Stimulated activated CD4-positive, alpha-beta T cell treated with anti-CD3 and anti-CD28 coated beads, TNF-alpha, amount 100 ng/mL, for 48 hours (primary cell): ENCODE measurements around the gene CTDP1.

Experiments used
- DNase-seq, 3 donors: peaks; one replicate each; pipeline ENCODE4 v3.0.0-alpha.2; 2020; ENCODE audit warnings: low read depth in 3 of 3

The CTDP1 gene

DNA sequence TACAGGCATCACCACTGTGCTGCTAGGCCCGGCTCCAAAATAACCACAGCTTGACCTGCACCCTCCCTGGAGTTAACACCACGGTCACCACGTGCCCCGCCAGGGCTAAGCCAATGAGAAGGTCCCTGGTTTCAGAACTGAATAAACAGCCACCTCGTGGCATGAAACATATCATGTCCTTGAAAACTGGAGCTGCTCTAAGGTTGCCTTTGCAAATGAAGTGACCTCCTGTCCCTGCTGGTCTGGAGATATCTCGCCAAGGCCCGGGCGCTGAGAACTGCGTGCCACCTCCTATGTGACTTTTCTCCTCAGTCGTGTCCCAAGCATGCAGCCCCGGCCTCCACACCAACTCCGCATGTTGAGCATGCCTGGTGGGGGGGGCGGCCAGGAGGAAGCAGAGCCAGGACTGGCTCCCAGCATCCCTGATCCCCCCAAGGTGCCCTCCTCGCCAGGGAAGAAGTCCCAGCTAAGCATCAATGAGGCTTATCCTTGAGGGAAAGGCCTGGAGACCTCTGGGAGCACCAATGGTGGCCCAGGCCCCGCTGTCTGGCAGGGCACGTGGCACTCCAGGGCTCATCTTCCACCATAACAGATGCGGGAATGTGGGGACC is 101.8 kb downstream of the CTDP1 start:
- no peak for DNase-seq

DNA sequence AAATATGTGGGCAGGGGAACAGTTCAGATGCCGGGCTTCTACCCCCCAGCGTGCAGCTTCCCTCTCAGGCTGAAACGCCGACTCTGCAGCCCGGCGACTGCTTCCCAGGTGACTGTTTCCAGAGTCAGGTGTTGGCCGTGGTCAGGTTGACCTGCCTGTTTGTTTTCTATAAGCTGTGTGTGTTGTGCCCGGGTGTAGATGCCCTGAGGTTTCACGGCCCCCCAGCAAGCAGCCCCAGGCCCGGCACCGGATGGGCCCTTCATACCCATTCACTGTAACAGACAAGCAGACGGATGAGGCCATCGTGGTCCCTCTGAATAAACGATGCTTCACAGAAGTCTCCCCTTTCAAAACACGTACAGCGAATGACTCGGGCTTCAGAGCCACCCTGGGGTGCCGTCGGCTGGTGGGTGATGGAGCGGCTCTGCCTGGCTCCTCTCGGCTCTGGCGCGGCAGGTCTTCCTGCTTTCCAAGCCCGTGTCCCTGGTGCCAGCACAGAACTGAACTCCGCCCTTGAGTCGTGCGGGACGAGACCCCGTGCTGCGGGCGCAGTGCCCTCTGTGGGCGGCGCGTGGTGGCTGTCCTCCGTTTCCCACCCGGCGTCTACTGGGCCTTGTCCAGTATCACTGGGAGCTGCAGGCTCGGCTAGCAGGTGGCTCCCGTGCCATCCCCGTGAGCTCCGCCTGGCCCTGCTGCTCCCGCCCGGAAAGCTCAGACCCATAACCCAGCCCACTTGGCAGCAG is 103.1 kb downstream of the CTDP1 start:
- no peak for DNase-seq

DNA sequence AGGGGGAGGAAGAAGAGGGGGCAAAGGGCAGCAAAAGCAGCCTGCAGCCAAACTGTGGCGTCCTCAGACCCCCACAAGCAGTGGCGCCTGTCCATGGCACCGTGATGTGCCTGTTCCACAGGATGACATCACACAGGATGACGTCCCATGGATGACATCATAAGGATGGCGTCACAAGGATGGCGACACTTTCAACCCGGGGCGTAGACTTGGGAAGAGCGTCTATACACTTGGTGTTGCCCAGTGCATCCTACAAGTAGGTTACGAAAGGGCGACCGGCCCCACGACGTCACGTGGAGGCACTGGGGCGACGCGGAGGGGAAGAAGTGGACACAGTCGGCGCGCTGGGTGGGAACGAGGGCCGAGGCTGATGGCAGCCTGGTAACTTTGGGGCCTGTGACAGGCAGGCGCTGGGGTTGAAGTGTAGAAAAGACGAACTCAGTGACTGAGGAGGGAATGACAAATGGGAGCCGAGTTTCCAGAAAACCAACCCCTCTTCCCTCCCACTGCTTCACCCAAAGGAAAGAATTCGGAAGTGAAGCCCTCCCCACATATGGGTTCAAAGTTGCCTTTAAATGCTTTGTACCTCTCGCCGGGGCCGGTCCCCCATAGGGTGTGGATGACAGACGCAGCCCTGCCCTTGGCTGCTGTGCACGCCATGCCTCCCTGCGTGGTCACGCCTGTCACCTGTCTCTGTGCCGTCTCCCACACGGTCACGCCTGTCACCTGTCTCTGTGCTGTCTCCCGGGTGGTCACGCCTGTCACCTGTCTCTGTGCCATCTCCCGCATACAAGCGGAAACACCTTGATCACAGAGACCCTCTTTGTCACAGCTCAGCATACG is 104.7 kb downstream of the CTDP1 start:
- no peak for DNase-seq

DNA sequence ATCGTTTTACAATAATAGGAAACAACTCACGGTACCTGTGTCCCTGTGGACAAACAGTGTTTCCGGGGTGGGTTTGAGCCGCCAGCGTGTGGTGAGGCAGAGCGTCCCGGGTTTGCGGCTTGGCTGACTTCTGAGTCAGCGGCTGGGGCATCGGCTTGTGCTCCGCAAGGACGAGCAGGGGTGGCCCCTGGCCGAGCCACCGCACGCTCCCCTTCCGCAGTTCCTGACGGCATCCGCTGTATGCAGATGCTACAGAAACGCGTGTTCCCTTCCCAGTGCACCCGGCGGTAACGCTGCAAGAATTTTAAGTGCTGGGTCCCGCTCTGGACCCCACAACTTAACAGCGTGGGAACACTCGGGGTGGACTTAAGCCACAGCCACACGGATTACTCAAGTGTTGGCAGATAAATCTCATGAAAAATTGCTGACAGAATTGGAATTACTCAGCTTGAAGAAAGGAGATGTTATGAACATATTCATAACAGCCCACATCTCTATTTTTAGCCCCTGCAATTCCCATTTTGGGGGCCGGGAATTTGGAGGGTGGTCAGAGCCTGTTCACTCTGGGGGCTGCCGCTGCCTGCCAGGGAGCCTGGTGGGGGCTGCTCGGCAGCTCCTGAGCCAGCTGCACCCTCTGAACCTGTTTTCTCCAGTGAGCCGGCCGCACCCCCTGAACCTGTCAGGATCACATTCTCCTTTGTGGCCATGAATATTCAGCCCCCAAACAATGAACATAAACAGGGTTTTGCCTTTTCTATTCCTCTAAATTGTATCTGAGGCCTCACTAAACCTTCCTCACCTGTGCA is 105.6 kb downstream of the CTDP1 start:
- no peak for DNase-seq

DNA sequence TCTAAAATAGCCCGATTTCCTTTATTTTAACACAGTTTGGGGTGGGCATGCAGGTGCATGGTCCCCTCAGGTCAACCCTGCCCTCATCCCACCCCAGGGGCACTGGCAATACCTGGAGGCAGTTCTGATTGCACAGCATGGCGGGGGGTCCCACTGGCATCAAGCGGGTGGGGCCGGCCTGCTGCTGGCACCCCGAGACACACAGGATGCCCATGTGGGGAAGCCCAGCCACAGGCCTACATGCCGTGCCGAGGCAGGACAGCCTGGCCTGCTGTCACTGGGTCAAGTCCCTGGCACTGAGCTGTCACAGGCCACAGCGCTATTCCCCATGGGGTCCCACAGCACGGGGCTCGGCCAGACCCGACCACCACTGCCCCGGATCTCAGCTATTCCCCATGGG is 106.2 kb downstream of the CTDP1 start:
- no peak for DNase-seq

DNA sequence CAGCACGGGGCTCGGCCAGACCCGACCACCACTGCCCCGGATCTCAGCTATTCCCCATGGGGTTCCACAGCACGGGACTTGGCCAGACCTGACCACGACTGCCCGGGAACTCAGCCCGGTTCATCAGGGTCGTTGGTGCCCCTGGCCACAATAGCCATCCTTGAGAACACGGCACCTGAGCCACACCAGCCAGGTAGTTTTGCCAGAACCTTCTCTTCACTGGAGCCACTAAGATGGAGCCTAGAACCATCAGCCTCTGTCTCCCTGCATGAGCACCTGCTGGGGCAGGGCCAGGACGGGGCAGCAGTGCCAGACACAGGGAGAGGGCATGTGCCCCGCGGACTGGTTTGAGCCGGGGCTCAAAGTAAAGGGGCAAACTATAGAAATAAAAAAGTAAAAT is 106.7 kb downstream of the CTDP1 start:
- no peak for DNase-seq

DNA sequence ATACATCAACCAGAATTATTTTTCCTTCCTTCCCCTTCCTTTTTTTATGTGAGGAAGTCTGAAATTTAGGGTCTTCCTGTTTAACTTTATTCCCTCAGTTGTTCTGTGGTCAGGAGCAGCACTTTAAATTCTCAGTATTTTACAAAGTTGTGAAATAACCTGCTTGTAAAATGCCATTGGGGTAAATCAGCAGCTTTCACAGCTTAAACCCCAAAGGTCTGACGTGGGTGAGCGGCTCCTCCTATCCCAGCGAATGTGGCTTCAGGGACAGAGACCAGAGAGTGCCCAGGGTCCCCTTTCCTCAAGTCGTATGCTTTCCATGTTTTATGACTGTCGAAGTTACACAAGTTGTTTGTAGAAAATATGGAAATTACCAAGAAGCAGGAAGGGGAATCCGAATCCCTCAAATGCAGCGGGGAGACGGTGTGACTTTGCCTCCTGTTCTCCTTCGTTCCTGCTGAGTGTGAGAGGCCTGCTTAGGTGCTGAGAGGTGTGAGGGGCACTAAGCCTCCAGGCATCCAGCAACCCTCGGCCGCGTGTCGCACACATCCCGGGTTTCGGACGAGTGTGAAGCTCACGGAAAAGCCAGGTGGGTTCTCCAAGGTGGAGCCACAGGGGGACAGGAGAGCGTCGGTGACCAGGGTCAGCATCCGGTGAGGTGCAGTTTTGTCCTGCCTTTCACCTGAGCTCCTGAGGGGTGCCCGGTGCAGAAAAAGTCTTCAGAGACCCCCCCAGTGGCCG is 107.4 kb downstream of the CTDP1 start:
- DNase-seq: no peak

DNA sequence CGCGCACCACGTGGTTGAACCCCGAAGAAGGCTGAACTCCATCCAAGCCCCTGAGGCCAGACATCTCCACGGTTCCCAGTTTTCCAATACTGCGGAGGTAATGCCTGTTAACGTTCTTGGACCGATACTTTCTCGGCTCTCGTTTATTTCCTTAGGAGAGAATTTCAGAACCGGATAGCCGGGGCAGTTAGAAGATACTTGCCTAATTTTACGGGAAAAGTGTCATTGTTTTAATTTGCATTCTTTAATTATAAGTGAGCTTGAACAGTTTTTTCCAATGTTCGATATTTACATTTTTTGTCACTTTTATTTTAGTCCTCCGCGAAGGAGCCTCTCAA is 107.9 kb downstream of the CTDP1 start:
- no peak for DNase-seq

DNA sequence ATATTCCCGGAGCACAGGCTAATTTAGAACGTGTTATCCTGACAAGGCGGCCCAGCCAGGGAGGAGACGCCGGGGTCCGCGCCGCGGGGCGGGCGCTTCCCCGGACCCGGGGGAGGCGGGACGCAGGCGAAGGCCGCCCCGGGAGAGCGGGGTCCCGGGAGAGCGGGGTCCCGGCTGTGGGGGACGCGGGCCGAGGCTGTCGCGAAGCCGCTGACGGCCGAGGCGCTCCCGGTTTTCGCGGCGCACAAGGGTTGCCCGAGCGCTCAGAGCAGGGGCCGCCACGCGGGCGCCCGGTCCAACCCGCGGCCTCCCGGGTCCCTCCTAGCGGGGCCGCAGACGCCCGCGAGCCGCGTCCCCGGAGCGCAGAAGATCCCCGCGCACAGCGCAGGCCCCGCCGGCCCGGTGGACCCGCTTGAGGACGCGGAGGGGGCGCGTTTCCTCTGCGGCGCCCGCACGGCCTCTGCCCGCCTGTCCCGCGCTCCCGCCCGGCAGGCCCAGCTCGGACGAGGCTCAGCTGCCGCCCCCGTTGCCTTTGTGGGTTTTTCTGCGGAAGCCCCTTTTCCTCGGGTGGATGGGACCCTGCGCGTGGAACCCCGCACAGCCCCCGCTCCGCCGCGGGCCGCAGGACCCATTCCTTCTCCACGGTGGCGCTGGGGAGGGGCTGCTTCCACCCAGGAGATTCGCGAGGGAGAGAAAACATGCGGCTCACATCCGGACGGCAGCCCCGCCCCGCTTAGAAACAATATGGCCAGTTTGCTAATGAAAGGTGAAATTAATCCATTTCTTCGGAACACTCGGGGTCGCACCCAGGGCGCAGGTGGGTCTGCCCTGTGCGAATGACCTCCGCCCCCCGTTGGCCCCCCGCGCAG is 108.5 kb downstream of the CTDP1 start:
- DNase-seq: no peak

DNA sequence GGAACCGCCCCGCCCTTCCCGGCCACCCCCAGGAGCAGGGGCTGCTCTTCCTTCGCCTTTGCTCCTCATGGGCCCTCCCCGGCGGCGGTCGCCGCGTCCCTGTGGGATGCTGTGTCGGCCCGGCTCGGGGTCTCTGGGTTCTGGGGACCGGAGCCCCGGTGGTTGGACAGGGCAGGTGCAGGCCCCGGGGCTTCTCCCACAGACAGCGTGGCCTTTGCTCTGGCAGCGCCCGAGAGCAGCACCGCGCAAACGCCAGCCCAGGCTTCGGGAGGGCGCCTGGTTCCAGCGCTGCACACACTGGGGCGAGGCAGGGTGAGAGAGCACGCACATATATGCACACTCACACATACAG is 109.1 kb downstream of the CTDP1 start:
- no peak for DNase-seq

DNA sequence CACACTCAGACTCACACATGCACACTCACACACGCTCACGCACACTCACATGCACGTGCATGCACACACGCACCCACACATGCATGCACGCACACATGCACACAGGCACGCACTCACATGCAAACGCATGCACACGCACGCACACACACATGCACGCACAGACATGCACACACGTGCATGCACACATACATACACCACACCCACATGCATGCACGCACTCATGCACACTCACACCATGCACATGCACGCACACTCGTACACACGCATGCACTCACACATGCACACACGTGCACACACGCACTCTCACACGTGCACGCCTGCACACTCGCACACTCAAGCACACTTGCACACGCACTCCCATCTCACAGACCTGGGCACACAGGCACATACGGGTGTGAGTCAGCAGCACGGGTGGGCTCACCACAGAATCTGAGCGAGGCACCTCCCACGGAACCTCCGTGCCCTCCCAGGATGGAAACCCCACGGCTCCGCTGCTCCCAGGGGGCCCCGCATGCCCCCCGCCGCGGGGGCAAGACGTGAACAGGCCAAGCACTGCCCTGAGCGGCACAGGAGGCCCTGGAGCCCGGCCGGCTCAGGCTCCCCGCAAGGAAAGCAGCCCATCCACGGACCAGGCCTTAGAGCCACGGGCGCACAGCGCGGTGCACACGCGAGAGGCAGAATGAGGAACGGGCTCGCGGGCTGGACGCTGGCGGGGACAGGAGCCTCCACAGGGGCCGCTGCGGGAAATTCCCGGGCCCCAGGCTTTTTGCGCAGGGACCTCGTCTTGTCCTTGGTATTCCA is 109.7 kb downstream of the CTDP1 start:
- DNase-seq: no peak

DNA sequence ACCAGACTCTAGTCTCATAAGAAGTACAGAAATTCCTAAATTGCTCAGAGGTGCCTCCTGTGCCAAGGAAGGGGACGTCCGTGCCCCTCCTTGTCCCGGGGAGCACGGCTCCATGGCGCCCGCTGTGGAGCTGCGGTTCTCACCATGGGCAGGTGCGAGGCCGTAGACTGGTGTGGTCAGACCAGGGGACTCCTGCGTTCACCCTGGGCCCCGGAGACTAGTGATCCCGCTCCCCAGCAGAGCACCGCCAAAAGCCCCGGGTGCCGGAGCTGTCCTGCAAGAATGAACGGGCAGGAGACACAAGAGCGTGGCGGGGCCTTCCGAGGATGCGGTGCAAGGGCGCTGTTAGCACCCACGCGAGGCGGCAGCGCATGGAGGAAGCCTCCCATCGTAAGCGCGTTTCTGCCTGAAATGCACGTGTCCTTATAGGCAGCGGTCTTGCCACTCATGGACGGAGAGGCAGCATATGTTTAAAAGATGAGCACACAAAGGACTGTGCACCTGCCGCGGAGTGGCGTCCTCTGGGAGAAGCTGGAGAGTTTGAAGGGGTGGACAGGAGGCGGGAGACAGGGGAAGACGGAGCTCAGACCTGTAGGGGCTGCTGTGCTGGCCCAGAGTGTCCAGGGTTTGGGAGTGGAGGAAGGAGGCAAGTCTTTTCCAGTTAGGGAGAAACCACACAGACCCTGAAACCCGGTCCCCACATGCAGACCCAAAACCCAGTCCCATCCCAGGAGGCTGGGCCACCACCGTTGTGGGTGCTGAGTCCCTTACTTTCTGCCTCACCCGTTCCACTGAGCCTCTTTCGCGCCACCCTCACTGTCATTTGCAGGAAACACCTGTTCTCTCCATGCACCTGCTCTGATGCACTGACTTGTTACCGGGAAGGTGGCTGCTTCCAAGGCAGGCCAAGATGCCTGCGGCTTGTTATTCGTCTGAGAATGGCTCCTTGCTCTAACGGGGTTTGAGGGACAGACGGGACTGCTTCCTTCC is 110.6 kb downstream of the CTDP1 start:
- no peak for DNase-seq

DNA sequence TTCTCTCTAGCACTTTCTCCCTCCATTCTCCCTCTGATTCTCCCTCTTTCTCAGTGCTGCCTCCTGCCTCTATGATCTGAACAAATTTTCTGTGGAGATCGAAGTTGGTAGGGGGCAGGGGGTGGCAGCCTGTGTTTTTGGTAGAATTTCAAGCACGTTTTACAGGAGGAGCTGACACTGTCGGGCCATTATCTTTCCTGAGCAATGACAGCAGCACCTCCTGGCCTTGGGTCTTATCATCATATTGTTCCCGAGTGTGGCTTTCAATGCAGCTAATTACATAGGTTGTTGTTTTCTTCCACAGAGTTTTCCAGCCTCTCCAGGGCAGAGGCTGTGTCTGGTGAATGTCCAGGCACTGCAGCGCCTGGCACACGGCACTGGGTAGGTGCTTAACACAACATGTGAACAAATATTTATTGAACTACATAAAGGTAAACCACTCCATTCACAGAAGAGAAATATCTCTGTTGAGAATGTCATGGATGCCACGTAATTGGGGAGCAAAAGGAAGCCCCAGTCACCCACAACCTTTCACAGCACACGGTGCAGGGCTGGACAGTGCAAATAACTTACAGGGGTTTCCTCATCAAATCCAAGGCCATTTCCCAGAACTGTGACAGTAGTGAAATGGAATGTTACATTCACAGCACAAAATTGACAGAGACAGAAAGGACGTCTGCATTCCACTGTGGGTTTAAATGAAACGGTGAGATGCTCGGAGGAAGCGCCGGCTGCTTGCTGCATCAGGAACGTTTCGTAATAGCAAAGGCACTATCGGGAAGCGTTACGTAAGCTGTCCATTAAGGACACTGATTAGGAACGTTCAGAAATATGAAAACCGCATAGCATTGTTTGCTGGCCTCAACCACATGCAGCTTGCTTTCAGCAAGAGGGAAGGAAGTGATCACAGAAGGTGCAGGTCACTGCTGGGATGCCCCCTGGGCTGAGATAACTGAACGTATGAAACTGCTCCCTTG is 111.7 kb downstream of the CTDP1 start:
- DNase-seq: no peak

DNA sequence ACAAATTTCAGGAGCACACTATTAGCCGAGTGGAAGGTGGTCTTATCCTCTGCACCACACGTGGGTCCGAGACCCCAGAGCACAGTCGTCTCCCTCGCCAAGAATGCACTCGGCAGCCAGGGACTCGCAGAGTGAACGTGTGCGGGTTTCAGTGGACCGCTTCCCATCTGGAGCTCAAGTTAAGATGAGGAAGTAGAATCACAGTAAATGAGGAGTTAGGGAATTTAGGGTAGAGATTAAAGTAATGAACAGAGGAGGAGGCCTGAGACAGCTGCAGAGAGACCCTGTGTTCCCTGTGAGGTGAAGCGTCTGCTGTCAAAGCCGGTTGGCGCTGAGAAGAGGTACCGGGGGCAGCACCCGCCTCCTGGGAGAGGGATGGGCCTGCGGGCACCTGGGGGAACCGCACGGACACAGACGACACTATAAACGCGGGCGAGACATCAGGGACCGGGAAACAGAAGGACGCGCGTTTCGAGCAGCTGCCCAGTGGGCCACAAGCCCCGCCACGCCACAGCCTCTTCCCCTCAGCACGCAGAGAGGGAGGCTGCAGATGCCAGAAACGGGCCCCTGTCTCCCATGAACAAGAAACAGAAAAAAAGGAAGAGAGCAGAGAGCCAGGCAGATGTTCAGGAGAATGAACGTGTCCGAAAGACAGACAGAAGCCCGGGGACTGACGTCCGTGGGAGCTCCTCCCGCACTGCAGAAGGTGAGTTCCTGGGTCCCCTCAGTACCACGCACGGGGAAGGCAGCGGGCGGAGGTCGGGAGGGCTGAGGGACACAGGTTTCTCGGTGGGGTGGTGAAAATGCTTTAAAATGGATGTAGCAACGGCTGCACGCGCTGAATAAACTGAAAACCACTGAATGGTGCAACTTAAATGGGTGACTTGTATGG is 112.7 kb downstream of the CTDP1 start:
- no peak for DNase-seq

DNA sequence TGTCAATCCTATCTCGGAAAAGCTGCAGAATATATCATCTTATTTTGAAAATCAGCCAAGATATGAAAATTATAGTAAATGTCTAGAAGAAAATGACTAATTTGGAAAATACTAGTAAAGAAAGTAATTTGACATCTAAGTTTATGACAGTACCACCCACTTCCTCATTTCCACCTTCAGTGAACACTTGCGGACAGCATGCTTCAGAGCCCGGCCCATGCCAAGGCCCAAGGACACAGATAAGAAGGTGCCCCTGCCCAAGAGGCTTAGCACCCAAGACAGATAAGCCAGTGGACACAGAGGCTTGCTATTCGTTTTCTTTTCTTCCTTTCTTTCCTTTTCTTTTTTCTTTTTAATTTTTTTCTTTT is 113.4 kb downstream of the CTDP1 start:
- DNase-seq: no peak

DNA sequence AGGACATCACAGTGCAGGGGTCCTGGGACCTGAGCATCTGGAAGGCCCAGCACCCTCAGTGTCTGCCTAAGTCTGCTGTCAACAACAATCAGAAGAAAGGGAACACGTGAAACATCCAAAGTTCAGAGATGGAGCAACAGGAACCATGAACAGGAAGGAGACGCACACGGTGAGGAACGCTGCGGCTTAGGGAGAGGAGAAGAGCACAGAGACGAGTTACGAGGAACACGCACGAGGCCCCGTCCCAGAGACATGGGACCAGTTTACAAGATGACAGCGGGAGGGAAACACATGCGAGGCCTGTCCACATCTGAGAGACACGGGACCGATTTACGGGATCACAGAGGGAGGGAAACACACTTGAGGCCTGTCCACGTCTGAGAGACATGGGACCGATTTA is 115.2 kb downstream of the CTDP1 start:
- DNase-seq: no peak
